ENCODE data around the gene SRBD1. TPM values are rescaled to one million over a fixed set of nuclear protein-coding genes. Genes with fewer than 3 reads are reported as not detected.
A peak's percentile ranks its signal among the peaks of the same experiment; 100 is the strongest.

SRBD1 gene
- total and polyA plus RNA-seq, 12 donors = 2.5 to 13.5 (median 10.0) TPM

DNA sequence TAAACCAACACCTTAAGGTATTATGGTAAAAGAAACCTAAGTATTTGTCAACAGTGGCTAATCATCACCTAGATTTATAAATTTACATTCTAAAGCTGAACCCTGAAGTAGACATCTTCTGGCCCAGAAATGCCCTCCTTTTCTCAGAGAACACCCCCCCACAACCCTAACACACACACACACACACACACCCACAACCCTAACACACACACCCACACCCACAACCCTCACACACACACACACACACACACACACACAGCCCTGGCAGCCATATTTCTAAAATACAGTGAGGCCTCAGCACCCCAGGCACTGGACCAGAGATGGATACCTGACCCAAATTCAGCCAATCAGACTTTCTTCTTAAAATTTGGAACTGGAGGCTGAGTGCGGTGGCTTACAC lies 14.3 kb downstream of the SRBD1 start:
- H3K27me3 ChIP-seq = no peaks in the 10 kb centered on the region
- no peak for ATAC-seq
- no peaks in the 10 kb centered on the region for H3K9me3 ChIP-seq
- 95 to 100% methylated on average over 1 of the region's 1 CpG for WGBS, 2 donors
- peaks cover 0 to 14% (median 9%) of the 10 kb centered on the region in 9 donors for H3K4me1 ChIP-seq
- intact Hi-C loops (cut with DNase I) = no loop called here
- TF ChIP-seq, protein P1, sequence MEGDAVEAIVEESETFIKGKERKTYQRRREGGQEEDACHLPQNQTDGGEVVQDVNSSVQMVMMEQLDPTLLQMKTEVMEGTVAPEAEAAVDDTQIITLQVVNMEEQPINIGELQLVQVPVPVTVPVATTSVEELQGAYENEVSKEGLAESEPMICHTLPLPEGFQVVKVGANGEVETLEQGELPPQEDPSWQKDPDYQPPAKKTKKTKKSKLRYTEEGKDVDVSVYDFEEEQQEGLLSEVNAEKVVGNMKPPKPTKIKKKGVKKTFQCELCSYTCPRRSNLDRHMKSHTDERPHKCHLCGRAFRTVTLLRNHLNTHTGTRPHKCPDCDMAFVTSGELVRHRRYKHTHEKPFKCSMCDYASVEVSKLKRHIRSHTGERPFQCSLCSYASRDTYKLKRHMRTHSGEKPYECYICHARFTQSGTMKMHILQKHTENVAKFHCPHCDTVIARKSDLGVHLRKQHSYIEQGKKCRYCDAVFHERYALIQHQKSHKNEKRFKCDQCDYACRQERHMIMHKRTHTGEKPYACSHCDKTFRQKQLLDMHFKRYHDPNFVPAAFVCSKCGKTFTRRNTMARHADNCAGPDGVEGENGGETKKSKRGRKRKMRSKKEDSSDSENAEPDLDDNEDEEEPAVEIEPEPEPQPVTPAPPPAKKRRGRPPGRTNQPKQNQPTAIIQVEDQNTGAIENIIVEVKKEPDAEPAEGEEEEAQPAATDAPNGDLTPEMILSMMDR (IDR thresholded peaks at IDR 0.05) = no peak
- H3K4me3 ChIP-seq = no peak overlapping the region
- DNase-seq = no peak
- peaks cover 0 to 70% (median 23%) of the 10 kb centered on the region in 9 donors for H3K36me3 ChIP-seq
- H3K27ac ChIP-seq = no peak overlapping the region

GRCh38 chr2:45595721-45596435 lies 15.2 kb downstream of the SRBD1 start:
- Histone ChIP-seq H3K4me1 (peaks cover 0 to 14% (median 9%) of the 10 kb centered on the region in 9 donors), H3K27me3 (no peaks in the 10 kb centered on the region), H3K9me3 (no peaks in the 10 kb centered on the region), H3K36me3 (peaks cover 0 to 66% (median 20%) of the 10 kb centered on the region in 9 donors), H3K4me3 (no peak overlapping the region), H3K27ac (no peak overlapping the region)
- intact Hi-C loops (cut with DNase I) = no loop called here
- TF ChIP-seq, protein P1 (IDR thresholded peaks at IDR 0.05) = no peak
- peak in 1 of 2 donors; percentile 24 for DNase-seq
- 79 to 81% methylated on average over 4 of the region's 4 CpGs for WGBS, 2 donors
- ATAC-seq = peak in 3 of 8 donors; percentile 42 to 55 (median 53)

- intact Hi-C loops (cut with DNase I) = no loop called here
- 90 to 93% methylated on average over 1 of the region's 1 CpG for WGBS, 2 donors
- TF ChIP-seq, protein P1 (IDR thresholded peaks at IDR 0.05) = no peak
Measured at GRCh38 chr2:45591073-45591472, 20.0 kb downstream of the SRBD1 start.

DNA sequence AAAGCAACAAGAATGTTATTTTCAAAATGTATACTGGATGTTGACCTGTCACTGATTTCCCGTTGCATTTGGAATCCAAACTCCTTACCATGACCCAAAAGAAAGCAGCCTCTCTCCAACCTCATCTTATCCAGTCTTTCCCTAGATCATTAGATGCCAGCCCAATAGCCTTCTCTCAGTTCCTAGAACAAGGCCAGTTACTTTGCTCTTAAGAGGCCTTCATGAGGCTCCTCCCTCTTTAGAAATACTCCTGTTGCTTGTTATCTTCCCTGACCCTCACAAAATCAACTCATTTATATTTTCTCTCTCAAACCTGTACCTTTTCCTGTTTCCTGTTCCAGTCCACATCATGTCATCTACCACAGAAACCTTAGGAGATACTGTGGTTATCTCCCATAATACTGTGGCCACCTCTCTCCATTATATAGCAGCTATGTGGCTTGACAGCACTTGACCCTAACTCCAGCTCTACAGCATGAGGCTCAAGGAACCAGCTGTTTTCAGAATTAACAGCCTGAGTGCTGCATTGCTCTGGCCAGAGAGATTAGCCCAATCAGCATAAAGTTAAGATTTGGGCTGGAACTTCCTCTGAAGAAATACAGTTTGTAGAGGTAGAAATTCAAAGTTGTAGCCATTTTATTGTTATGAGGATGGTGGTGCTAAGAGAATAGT lies 22.8 kb downstream of the SRBD1 start:
- no peaks in the 10 kb centered on the region for H3K27me3 ChIP-seq
- H3K4me3 ChIP-seq = no peak overlapping the region
- peaks cover 0 to 21% (median 0%) of the 10 kb centered on the region in 9 donors for H3K4me1 ChIP-seq
- DNase-seq = no peak
- no peaks in the 10 kb centered on the region for H3K9me3 ChIP-seq
- no peak overlapping the region for H3K27ac ChIP-seq
- no peak for ATAC-seq
- intact Hi-C loops (cut with DNase I) = no loop called here
- 92 to 94% methylated on average over 1 of the region's 1 CpG for WGBS, 2 donors
- peaks cover 0 to 17% (median 0%) of the 10 kb centered on the region in 9 donors for H3K36me3 ChIP-seq
- TF ChIP-seq, protein P1 (IDR thresholded peaks at IDR 0.05) = no peak

More at GRCh38 chr2:45591073-45591472, 20.0 kb downstream of the SRBD1 start:
- H3K9me3 ChIP-seq = no peaks in the 10 kb centered on the region
- peaks cover 0 to 26% (median 0%) of the 10 kb centered on the region in 9 donors for H3K36me3 ChIP-seq
- H3K4me1 ChIP-seq = peaks cover 0 to 20% (median 7%) of the 10 kb centered on the region in 9 donors
- H3K27ac ChIP-seq = no peak overlapping the region
- DNase-seq (no peak), ATAC-seq (no peak)
- H3K27me3 ChIP-seq = no peaks in the 10 kb centered on the region
- H3K4me3 ChIP-seq = no peak overlapping the region

Data from heart right ventricle (tissue), 16 donors.